Measurements from ENCODE around the gene OR2A42. TPM values are rescaled to one million over a fixed set of nuclear protein-coding genes. Genes with fewer than 3 reads are reported as not detected.
"Not testable (repeated sequence)": the region's sequence is repeated elsewhere in the genome, so short reads cannot be mapped to it uniquely, and the experiment has no call there.

The OR2A42 gene
- total RNA-seq, 4 donors from 2014 or later: 0.59 TPM; not detected in 3

- H3K4me3 ChIP-seq (ENCODE audit: low read depth, poor library complexity, severe bottlenecking): no peak overlapping the region
- intact Hi-C loops (cut with DNase I; ENCODE audit: low total_unique reads): no loop called here
- TF ChIP-seq POLR2A (IDR thresholded peaks at IDR 0.05) (no peak), CTCF (IDR thresholded peaks at IDR 0.05) (no peak)
- DNase-seq (ENCODE audit: low spot score in 2 of 2): peak in 1 of 2 donors; percentile 20
- WGBS, 2 donors: 76 to 88% methylated on average over 3 of the region's 3 CpGs
Measured at GRCh38 chr7:144256112-144256511, 16.7 kb upstream of the OR2A42 start.

DNA sequence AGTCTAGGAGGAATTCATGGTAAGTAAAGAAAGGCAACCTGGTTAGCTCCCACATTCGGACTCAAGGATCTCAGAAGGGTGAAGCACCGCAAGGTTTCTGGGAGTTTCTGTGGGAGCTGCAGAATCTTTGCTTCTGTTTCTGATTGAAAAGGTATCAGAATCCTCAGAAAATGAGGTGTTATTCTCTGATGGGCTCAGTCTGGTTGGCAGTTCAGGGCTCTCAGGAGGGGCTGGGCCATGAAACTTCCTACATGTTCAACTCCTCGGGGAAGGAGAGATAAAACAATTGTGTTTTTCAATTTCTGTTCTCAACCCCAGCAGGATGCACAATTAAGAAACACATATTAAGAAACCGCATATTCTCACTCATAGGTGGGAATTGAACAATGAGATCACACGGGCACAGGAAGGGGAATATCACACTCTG, 16.1 kb upstream of the OR2A42 start:
- peak in 1 of 2 donors; percentile 45 for DNase-seq (ENCODE audit: low spot score in 2 of 2)
- TF ChIP-seq CTCF (IDR thresholded peaks at IDR 0.05) (no peak), POLR2A (IDR thresholded peaks at IDR 0.05) (no peak)
- no peak overlapping the region for H3K4me3 ChIP-seq (ENCODE audit: low read depth, poor library complexity, severe bottlenecking)
- intact Hi-C loops (cut with DNase I; ENCODE audit: low total_unique reads): no loop called here
- 75 to 86% methylated on average over 5 of the region's 5 CpGs for WGBS, 2 donors

GRCh38 chr7:144252307-144252706, 12.9 kb upstream of the OR2A42 start:
- no CpG with 5 or more reads among the region's 4 CpGs for WGBS, 2 donors
- intact Hi-C loops (cut with DNase I; ENCODE audit: low total_unique reads); DNase-seq (ENCODE audit: low spot score in 2 of 2): not testable (repeated sequence)

DNA sequence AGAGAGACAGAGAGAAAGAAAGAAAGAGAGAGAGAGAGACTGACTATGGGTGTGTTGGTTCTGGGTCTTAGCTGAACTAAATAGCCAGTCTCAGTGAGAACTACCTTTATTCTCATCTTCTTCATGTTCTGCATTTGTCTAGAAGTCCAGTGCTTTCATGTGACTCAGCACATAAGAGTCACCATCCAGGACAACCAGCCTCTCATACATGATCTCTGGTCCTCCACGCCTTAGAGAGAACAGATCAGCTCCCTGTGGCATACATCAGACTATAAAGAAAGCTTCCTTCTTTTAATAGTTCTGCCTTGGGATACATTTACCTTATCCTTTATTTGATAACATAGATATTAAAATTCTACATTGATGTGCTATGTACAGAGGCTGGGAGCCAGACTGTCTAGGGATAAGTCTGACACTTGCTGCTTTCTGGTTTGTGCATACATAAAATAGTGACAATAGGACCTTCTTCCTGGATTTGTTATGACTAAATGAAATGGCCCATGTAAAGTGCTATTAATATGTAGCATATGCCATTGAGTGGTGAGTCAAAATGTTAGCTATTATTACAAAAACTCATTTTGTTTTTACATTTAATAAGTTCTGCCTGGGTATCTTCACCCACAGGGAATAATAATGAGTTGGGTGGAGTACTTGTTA, 8.4 kb upstream of the OR2A42 start:
- DNase-seq (ENCODE audit: low spot score in 2 of 2); intact Hi-C loops (cut with DNase I; ENCODE audit: low total_unique reads); H3K4me3 ChIP-seq (ENCODE audit: low read depth, poor library complexity, severe bottlenecking): not testable (repeated sequence)
- no CpG with 5 or more reads among the region's 1 CpG for WGBS, 2 donors

More at GRCh38 chr7:144252307-144252706, 12.9 kb upstream of the OR2A42 start:
- not testable (repeated sequence) for H3K4me3 ChIP-seq (ENCODE audit: low read depth, poor library complexity, severe bottlenecking)

GRCh38 chr7:144246967-144247366, 7.6 kb upstream of the OR2A42 start:
- H3K4me3 ChIP-seq (ENCODE audit: low read depth, poor library complexity, severe bottlenecking); intact Hi-C loops (cut with DNase I; ENCODE audit: low total_unique reads); DNase-seq (ENCODE audit: low spot score in 2 of 2): not testable (repeated sequence)
- WGBS, 2 donors: no CpG with 5 or more reads among the region's 5 CpGs

DNA sequence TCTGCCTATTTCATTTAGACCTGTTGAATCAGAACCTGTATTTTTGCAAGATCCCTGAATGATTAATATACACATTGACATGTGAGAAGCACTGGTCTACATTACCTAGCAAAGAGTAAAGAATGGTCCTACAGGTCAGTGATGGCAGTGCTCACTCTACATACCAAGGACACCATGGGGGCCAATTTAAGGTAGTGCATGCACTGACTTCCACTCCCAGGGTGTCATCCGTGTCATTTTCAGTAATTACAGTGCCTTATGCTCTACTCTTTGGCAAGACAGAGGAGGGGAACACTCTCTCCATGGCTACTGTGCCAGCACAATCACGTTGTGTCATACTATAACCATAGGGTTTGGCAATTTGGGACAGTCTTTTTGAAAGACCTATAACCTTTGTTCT, 6.0 kb upstream of the OR2A42 start:
- DNase-seq (ENCODE audit: low spot score in 2 of 2); intact Hi-C loops (cut with DNase I; ENCODE audit: low total_unique reads); H3K4me3 ChIP-seq (ENCODE audit: low read depth, poor library complexity, severe bottlenecking): not testable (repeated sequence)
- WGBS, 2 donors: no CpG with 5 or more reads among the region's 2 CpGs

- DNase-seq (ENCODE audit: low spot score in 2 of 2); intact Hi-C loops (cut with DNase I; ENCODE audit: low total_unique reads); H3K4me3 ChIP-seq (ENCODE audit: low read depth, poor library complexity, severe bottlenecking): not testable (repeated sequence)
- 78 to 86% methylated on average over 2 of the region's 2 CpGs for WGBS, 2 donors
Measured at GRCh38 chr7:144238530-144239082, 799 bp downstream of the OR2A42 start.

- intact Hi-C loops (cut with DNase I; ENCODE audit: low total_unique reads); DNase-seq (ENCODE audit: low spot score in 2 of 2); H3K4me3 ChIP-seq (ENCODE audit: low read depth, poor library complexity, severe bottlenecking): not testable (repeated sequence)
- WGBS, 2 donors: 80 to 83% methylated on average over 1 of the region's 1 CpG
Measured at GRCh38 chr7:144233039-144233438, 6.4 kb downstream of the OR2A42 start.

DNA sequence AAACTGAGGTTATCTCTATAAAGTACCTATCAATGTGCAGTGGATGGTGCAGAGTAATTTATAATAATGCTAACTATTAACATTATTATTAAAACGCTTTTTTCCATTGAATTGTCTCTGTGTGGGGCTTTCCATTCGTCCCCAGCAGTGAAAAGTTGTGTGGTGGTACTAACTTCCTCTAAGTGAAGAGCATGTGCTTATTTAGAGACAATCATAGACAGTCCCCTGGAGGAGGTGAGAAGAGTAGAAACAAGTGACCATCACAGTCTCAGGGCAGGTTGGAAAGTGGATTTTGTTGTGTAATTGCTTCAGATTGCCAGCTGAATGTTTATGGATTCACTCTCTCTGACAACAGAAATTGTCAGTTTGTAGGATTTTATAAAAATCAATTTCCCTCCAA, 8.4 kb downstream of the OR2A42 start:
- intact Hi-C loops (cut with DNase I; ENCODE audit: low total_unique reads); DNase-seq (ENCODE audit: low spot score in 2 of 2); H3K4me3 ChIP-seq (ENCODE audit: low read depth, poor library complexity, severe bottlenecking): not testable (repeated sequence)
- WGBS, 2 donors: no CpG with 5 or more reads among the region's 2 CpGs

GRCh38 chr7:144228810-144229209, 10.6 kb downstream of the OR2A42 start:
- H3K4me3 ChIP-seq (ENCODE audit: low read depth, poor library complexity, severe bottlenecking); intact Hi-C loops (cut with DNase I; ENCODE audit: low total_unique reads): not testable (repeated sequence)
- 91 to 100% methylated on average over 1 of the region's 3 CpGs for WGBS, 2 donors
- DNase-seq (ENCODE audit: low spot score in 2 of 2): peak in 1 of 2 donors; percentile 25

DNA sequence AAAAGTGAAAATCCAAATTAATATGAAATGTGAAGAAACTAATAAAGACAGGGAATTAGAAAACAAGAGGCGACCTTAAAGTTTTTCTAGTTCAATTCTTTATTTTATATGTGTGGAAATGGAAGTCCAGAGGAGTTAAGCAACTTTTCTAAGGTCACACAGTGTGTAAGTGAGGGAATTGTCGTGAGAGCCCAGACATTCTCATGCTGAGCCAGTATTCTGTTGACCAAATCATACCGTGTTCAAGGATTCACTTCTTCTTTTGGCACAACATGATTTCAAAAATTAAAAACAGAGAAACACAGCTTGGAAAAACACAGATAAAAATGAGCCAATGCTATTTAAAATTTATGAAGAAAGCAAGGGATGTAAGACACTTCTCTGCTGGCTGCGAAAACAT, 12.5 kb downstream of the OR2A42 start:
- WGBS, 2 donors: 60 to 76% methylated on average over 3 of the region's 4 CpGs
- DNase-seq (ENCODE audit: low spot score in 2 of 2); H3K4me3 ChIP-seq (ENCODE audit: low read depth, poor library complexity, severe bottlenecking); intact Hi-C loops (cut with DNase I; ENCODE audit: low total_unique reads): not testable (repeated sequence)

DNA sequence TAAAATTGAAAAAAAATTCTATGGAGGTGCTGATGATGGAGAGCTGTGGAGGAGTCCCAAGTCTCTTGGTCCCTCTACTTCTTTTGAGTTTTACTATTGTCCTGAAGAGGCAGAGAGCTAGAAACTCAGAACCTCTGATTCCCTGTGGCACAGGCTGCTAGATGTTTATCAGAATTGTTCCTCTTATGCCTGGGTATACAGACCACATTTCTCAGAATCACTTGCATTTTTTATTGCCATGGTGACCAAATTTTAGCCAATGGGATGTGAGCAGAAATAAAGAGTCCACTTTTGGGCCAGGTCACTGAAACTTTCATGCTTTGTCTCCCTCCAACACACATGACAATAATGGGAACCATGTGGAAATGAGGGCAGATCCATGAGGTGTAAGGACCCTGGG, 15.7 kb downstream of the OR2A42 start:
- DNase-seq (ENCODE audit: low spot score in 2 of 2); intact Hi-C loops (cut with DNase I; ENCODE audit: low total_unique reads); H3K4me3 ChIP-seq (ENCODE audit: low read depth, poor library complexity, severe bottlenecking): not testable (repeated sequence)

- intact Hi-C loops (cut with DNase I; ENCODE audit: low total_unique reads); DNase-seq (ENCODE audit: low spot score in 2 of 2); H3K4me3 ChIP-seq (ENCODE audit: low read depth, poor library complexity, severe bottlenecking): not testable (repeated sequence)
Measured at GRCh38 chr7:144220531-144220930, 18.9 kb downstream of the OR2A42 start.
